PC-3 (cell line): ENCODE results near the gene TEX2. TPM values are rescaled to one million over a fixed set of nuclear protein-coding genes. Genes with fewer than 3 reads are reported as not detected.

Source experiments
- ATAC-seq: fragments of 200-7000 bp; cut with Tn5 transposase; 2 replicates; pipeline ENCODE4 v1.9.1; 2020; ENCODE audit warnings: mild to moderate bottlenecking, moderate library complexity
- BruUV-seq: library from RNA; stranded (reverse); fragments of 400-500 nt; replicated peaks from 2 replicates; lab custom pipeline; 2021; lab: Mats Ljungman, UMichigan
- CTCF ChIA-PET: fragments of 300-600 bp; sonication (Branson Sonifier 250); formaldehyde crosslinking; loops from one replicate; lab custom pipeline; 2022; ENCODE audit warnings: antibody characterized with exemption; lab: Charles Lee
- POLR2A ChIA-PET: fragments of 300-600 bp; sonication (Branson Sonifier 250); formaldehyde crosslinking; loops from one replicate; lab custom pipeline; 2022; ENCODE audit warnings: antibody characterized with exemption; ENCODE audit not compliant: unreplicated experiment; lab: Charles Lee
- DNase-seq: peaks from one replicate; pipeline ENCODE4 v3.0.0-alpha.2; 2015
- H2AFZ ChIP-seq: fragments of 300-600 bp; sonication (generic); 2 replicates; pipeline ENCODE4 v1.6.0; 2016; ENCODE audit warnings: antibody characterized with exemption, low read length
- H3F3A ChIP-seq: fragments of 300-600 bp; sonication (generic); one replicate; pipeline ENCODE4 v1.6.0; 2017; ENCODE audit warnings: antibody characterized with exemption, low read length, control low read depth, mild to moderate bottlenecking; ENCODE audit not compliant: unreplicated experiment
- H3K27ac ChIP-seq: fragments of 300-600 bp; sonication (generic); 2 replicates; pipeline ENCODE4 v1.5.1; 2016; ENCODE audit warnings: mild to moderate bottlenecking, low read length
- H3K27me3 ChIP-seq: fragments of 300-600 bp; sonication (generic); 2 replicates; pipeline ENCODE4 v1.6.1; 2016; ENCODE audit warnings: low read length, mixed read lengths
- H3K36me3 ChIP-seq: fragments of 300-600 bp; sonication (generic); 2 replicates; pipeline ENCODE4 v1.6.1; 2016; ENCODE audit warnings: low read depth, mixed run types, low read length, mixed read lengths
- H3K4me1 ChIP-seq: fragments of 300-600 bp; sonication (generic); 2 replicates; pipeline ENCODE4 v1.5.1; 2016; ENCODE audit warnings: low read length; ENCODE audit not compliant: insufficient read depth
- H3K4me2 ChIP-seq: fragments of 300-600 bp; sonication (generic); 2 replicates; pipeline ENCODE4 v1.6.0; 2016; ENCODE audit warnings: low read length
- H3K4me3 ChIP-seq: fragments of 300-600 bp; sonication (generic); 2 replicates; pipeline ENCODE4 v1.5.1; 2016; ENCODE audit warnings: mild to moderate bottlenecking, low read length, mixed read lengths
- H3K79me2 ChIP-seq: fragments of 300-600 bp; sonication (generic); 2 replicates; pipeline ENCODE4 v1.6.1; 2017; ENCODE audit warnings: low read length, mixed read lengths
- H3K9ac ChIP-seq: fragments of 300-600 bp; sonication (generic); 2 replicates; pipeline ENCODE4 v1.6.0; 2016; ENCODE audit warnings: mild to moderate bottlenecking, low read length
- H3K9me2 ChIP-seq: fragments of 300-600 bp; sonication (generic); replicated peaks from 2 replicates; pipeline ENCODE4 v1.6.1; 2016; ENCODE audit warnings: mixed run types, low read length, mixed read lengths
- H3K9me3 ChIP-seq: fragments of 300-600 bp; sonication (generic); 2 replicates; pipeline ENCODE4 v1.6.1; 2016; ENCODE audit warnings: low read length, mixed read lengths
- H4K20me1 ChIP-seq: fragments of 300-600 bp; sonication (generic); 2 replicates; pipeline ENCODE4 v1.6.1; 2016; ENCODE audit warnings: low read length, mixed read lengths
- EZH2 ChIP-seq: fragments of 300-600 bp; sonication (generic); IDR thresholded peaks from one replicate; pipeline ENCODE4 v1.6.1; 2017; ENCODE audit warnings: antibody characterized with exemption, mild to moderate bottlenecking, low read length; ENCODE audit not compliant: unreplicated experiment
- EZH2phosphoT487 ChIP-seq: fragments of 300-600 bp; sonication (generic); IDR thresholded peaks from 2 replicates; pipeline ENCODE4 v1.6.1; 2018; ENCODE audit warnings: mild to moderate bottlenecking, antibody characterized with exemption, low read length, borderline replicate concordance
- intact Hi-C: fragments of 100-400 bp; cut with micrococcal nuclease; formaldehyde crosslinking; loops from 2 replicates; pipeline ENCODE4 v1.9.0; 2023
- total RNA-seq: library from RNA; depleted of rRNA; stranded (reverse); fragments of >200 nt; gene quantifications from 2 replicates; pipeline ENCODE4 v1.2.3, GENCODE V29; 2014
- TF ChIP-seq, protein P1 (sequence below): fragments of 300-600 bp; sonication (generic); conservative IDR thresholded peaks from 2 replicates; pipeline ENCODE4 v1.5.1; 2017; ENCODE audit warnings: antibody characterized with exemption, low read depth, mild to moderate bottlenecking, low read length

The TEX2 gene
- total RNA-seq, 1 experiment from 2014 or later, result 44.2 TPM

GRCh38 chr17:64276961-64277505, 14.0 kb upstream of the TEX2 start:
- BruUV-seq, result no TSS peak
- Histone ChIP-seq H3K9me2 (no peaks in the 10 kb centered on the region), H3K4me2 (no peak overlapping the region), H3K36me3 (no peaks in the 10 kb centered on the region), H3K27me3 (no peaks in the 10 kb centered on the region), H3K79me2 (no peaks in the 10 kb centered on the region), H3K9ac (no peak overlapping the region), H4K20me1 (no peaks in the 10 kb centered on the region), H2AFZ (no peak overlapping the region), H3K9me3 (no peaks in the 10 kb centered on the region), H3F3A (no peaks in the 10 kb centered on the region), H3K4me1 (peaks cover 8% of the 10 kb centered on the region), H3K4me3 (no peak overlapping the region), H3K27ac (no peak overlapping the region)
- intact Hi-C loops, result loop anchor here (5.0 kb wide), 1 partner anchor 35 kb away; no protein-coding TSS in a partner anchor
- ChIA-PET POLR2A (no interaction called here), CTCF (no interaction called here)
- TF ChIP-seq, protein P1, sequence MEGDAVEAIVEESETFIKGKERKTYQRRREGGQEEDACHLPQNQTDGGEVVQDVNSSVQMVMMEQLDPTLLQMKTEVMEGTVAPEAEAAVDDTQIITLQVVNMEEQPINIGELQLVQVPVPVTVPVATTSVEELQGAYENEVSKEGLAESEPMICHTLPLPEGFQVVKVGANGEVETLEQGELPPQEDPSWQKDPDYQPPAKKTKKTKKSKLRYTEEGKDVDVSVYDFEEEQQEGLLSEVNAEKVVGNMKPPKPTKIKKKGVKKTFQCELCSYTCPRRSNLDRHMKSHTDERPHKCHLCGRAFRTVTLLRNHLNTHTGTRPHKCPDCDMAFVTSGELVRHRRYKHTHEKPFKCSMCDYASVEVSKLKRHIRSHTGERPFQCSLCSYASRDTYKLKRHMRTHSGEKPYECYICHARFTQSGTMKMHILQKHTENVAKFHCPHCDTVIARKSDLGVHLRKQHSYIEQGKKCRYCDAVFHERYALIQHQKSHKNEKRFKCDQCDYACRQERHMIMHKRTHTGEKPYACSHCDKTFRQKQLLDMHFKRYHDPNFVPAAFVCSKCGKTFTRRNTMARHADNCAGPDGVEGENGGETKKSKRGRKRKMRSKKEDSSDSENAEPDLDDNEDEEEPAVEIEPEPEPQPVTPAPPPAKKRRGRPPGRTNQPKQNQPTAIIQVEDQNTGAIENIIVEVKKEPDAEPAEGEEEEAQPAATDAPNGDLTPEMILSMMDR, result no peak
- TF ChIP-seq EZH2phosphoT487 (no peak), EZH2 (no peak)
- no peak for ATAC-seq
- DNase-seq, result no peak

- Histone ChIP-seq H3K27ac (no peak overlapping the region), H2AFZ (no peak overlapping the region), H3K9me3 (no peaks in the 10 kb centered on the region), H3K9ac (no peak overlapping the region), H3K4me2 (no peak overlapping the region), H3K4me3 (no peak overlapping the region), H3K27me3 (no peaks in the 10 kb centered on the region), H3K79me2 (no peaks in the 10 kb centered on the region), H3F3A (no peaks in the 10 kb centered on the region), H3K4me1 (peaks cover 8% of the 10 kb centered on the region), H4K20me1 (no peaks in the 10 kb centered on the region), H3K9me2 (no peaks in the 10 kb centered on the region), H3K36me3 (no peaks in the 10 kb centered on the region)
- DNase-seq (no peak), ATAC-seq (no peak)
- ChIA-PET CTCF (no interaction called here), POLR2A (no interaction called here)
- no peak for TF ChIP-seq EZH2phosphoT487
- TF ChIP-seq, protein P1, result no peak
- TF ChIP-seq EZH2, result no peak
- intact Hi-C loops, result loop anchor here (5.0 kb wide), 1 partner anchor 33 kb away; no protein-coding TSS in a partner anchor
- BruUV-seq, result no TSS peak
Observed at GRCh38 chr17:64275016-64275415, 12.0 kb upstream of the TEX2 start.

GRCh38 chr17:64273006-64273405, 9.9 kb upstream of the TEX2 start:
- BruUV-seq, result no TSS peak

More at GRCh38 chr17:64273006-64273405, 9.9 kb upstream of the TEX2 start:
- POLR2A ChIA-PET, result no interaction called here
- no peaks in the 10 kb centered on the region for H3K9me3 ChIP-seq
- H3K36me3 ChIP-seq, result no peaks in the 10 kb centered on the region
- no peak overlapping the region for H3K4me2 ChIP-seq
- CTCF ChIA-PET, result no interaction called here
- TF ChIP-seq, protein P1, result no peak
- TF ChIP-seq EZH2phosphoT487, result no peak
- no peak for TF ChIP-seq EZH2
- no peaks in the 10 kb centered on the region for H3F3A ChIP-seq
- H3K4me1 ChIP-seq, result no peaks in the 10 kb centered on the region
- intact Hi-C loops, result no loop called here
- no peaks in the 10 kb centered on the region for H4K20me1 ChIP-seq
- H3K79me2 ChIP-seq, result no peaks in the 10 kb centered on the region
- no peaks in the 10 kb centered on the region for H3K27me3 ChIP-seq
- no peak overlapping the region for H3K9ac ChIP-seq
- H3K4me3 ChIP-seq, result no peak overlapping the region
- ATAC-seq (no peak), DNase-seq (no peak)
- no peak overlapping the region for H3K27ac ChIP-seq
- no peaks in the 10 kb centered on the region for H3K9me2 ChIP-seq
- no peak overlapping the region for H2AFZ ChIP-seq
